IMR-90 (cell line): ENCODE results near the gene CIAO2B. TPM values are rescaled to one million over a fixed set of nuclear protein-coding genes. Genes with fewer than 3 reads are reported as not detected.

Experiments used
- ATAC-seq: fragments of 200-7000 bp; cut with Tn5 transposase; 2 replicates; pipeline ENCODE4 v1.9.1; 2020; ENCODE audit warnings: low read depth, mild to moderate bottlenecking, moderate library complexity
- BruUV-seq: library from RNA; stranded (reverse); fragments of 400-500 nt; replicated peaks from 2 replicates; lab custom pipeline; 2021; lab: Mats Ljungman, UMichigan
- CTCF ChIA-PET: fragments of 300-600 bp; formaldehyde crosslinking; extraction: SDS; loops from one replicate; lab custom pipeline; 2021; ENCODE audit warnings: antibody characterized with exemption; lab: Yijun Ruan, JAX
- POLR2A ChIA-PET: fragments of 300-600 bp; sonication (Branson Sonifier 250); formaldehyde crosslinking; loops from one replicate; lab custom pipeline; 2022; ENCODE audit warnings: antibody characterized with exemption; ENCODE audit not compliant: unreplicated experiment; lab: Charles Lee
- DNase-seq: peaks from one replicate; pipeline ENCODE4 v3.0.0; 2013
- H2AFZ ChIP-seq: replicated peaks from 2 replicates; pipeline ENCODE3; 2013; ENCODE audit warnings: low read length, mild to moderate bottlenecking; ENCODE audit not compliant: poor library complexity
- H2AK5ac ChIP-seq: 2 replicates; pipeline ENCODE4 v1.6.1; 2013; ENCODE audit warnings: low read depth, low read length, inconsistent platforms
- H2AK9ac ChIP-seq: replicated peaks from 2 replicates; pipeline ENCODE3; 2013; ENCODE audit warnings: mild to moderate bottlenecking, low read depth, low read length, moderate library complexity; ENCODE audit not compliant: poor library complexity
- H2BK120ac ChIP-seq: 2 replicates; pipeline ENCODE4 v1.6.1; 2013; ENCODE audit warnings: low read depth, low read length, inconsistent platforms
- H2BK15ac ChIP-seq: 3 replicates; pipeline ENCODE4 v1.6.1; 2013; ENCODE audit warnings: low read depth, low read length, inconsistent platforms
- H2BK20ac ChIP-seq: 2 replicates; pipeline ENCODE4 v1.6.1; 2013; ENCODE audit warnings: low read depth, mild to moderate bottlenecking, inconsistent platforms, low read length, moderate library complexity
- H2BK5ac ChIP-seq: 2 replicates; pipeline ENCODE4 v1.6.1; 2013; ENCODE audit warnings: mild to moderate bottlenecking, low read depth, low read length, inconsistent platforms; ENCODE audit not compliant: poor library complexity, severe bottlenecking
- H3K14ac ChIP-seq: replicated peaks from 2 replicates; pipeline ENCODE4 v1.6.1; 2013; ENCODE audit warnings: low read depth, low read length, inconsistent platforms
- H3K18ac ChIP-seq: 2 replicates; pipeline ENCODE4 v1.6.1; 2013; ENCODE audit warnings: low read depth, low read length, control low read depth
- H3K23ac ChIP-seq: 2 replicates; pipeline ENCODE4 v1.6.1; 2013; ENCODE audit warnings: low read depth, low read length, inconsistent platforms
- H3K27ac ChIP-seq: 2 replicates; pipeline ENCODE4 v1.5.1; 2013; ENCODE audit warnings: mild to moderate bottlenecking, control low read depth, low read length; ENCODE audit not compliant: insufficient read depth
- H3K27me3 ChIP-seq: 2 replicates; pipeline ENCODE4 v1.6.1; 2013; ENCODE audit warnings: low read length; ENCODE audit not compliant: control insufficient read depth, insufficient read depth
- H3K36me3 ChIP-seq: 2 replicates; pipeline ENCODE4 v1.6.1; 2013; ENCODE audit warnings: low read length, mixed read lengths; ENCODE audit not compliant: control insufficient read depth, insufficient read depth
- H3K4ac ChIP-seq: 2 replicates; pipeline ENCODE4 v1.6.1; 2013; ENCODE audit warnings: low read depth, low read length, inconsistent platforms
- H3K4me1 ChIP-seq: 2 replicates; pipeline ENCODE4 v1.6.1; 2013; ENCODE audit warnings: low read length, mixed read lengths; ENCODE audit not compliant: control insufficient read depth, insufficient read depth
- H3K4me2 ChIP-seq: 2 replicates; pipeline ENCODE4 v1.6.1; 2013; ENCODE audit warnings: low read depth, mild to moderate bottlenecking, control low read depth, low read length, moderate library complexity
- H3K4me3 ChIP-seq: 2 replicates; pipeline ENCODE4 v1.5.1; 2013; ENCODE audit warnings: low read depth, mild to moderate bottlenecking, control low read depth, low read length, moderate library complexity; ENCODE audit not compliant: insufficient read depth
- H3K56ac ChIP-seq: 2 replicates; pipeline ENCODE4 v1.6.1; 2013; ENCODE audit warnings: low read length, inconsistent platforms; ENCODE audit not compliant: insufficient read depth; ENCODE audit errors: extremely low read depth
- H3K79me1 ChIP-seq, 2 experiments: 2 replicates each; pipeline ENCODE4 v1.6.1; 2013; ENCODE audit warnings: low read length in 2 of 2, inconsistent platforms in 1 of 2, low read depth in 1 of 2
- H3K9ac ChIP-seq: 2 replicates; pipeline ENCODE4 v1.6.1; 2013; ENCODE audit warnings: low read depth, low read length, control low read depth
- H3K9me1 ChIP-seq: 2 replicates; pipeline ENCODE4 v1.6.1; 2013; ENCODE audit warnings: low read length, inconsistent platforms; ENCODE audit not compliant: insufficient read depth
- H3K9me3 ChIP-seq: 2 replicates; pipeline ENCODE4 v1.6.1; 2013; ENCODE audit warnings: low read length; ENCODE audit not compliant: control insufficient read depth, insufficient read depth
- H4K20me1 ChIP-seq: 2 replicates; pipeline ENCODE4 v1.6.1; 2013; ENCODE audit warnings: low read length, inconsistent platforms; ENCODE audit not compliant: insufficient read depth
- H4K5ac ChIP-seq: 2 replicates; pipeline ENCODE4 v1.6.1; 2013; ENCODE audit warnings: mild to moderate bottlenecking, low read depth, low read length, control low read depth
- H4K8ac ChIP-seq, 2 experiments: 2 replicates each; pipeline ENCODE4 v1.6.1; 2013; ENCODE audit warnings: low read depth in 2 of 2, low read length in 2 of 2, control low read depth in 1 of 2, inconsistent platforms in 1 of 2
- H4K91ac ChIP-seq: 2 replicates; pipeline ENCODE4 v1.6.1; 2013; ENCODE audit warnings: low read depth, low read length, inconsistent platforms; ENCODE audit not compliant: insufficient read depth
- BHLHE40 ChIP-seq: fragments of 150-350 bp; IDR thresholded peaks from 2 replicates; pipeline ENCODE4 v1.6.1; 2016; ENCODE audit warnings: mild to moderate bottlenecking, low read depth, low read length
- CEBPB ChIP-seq: IDR thresholded peaks from 2 replicates; pipeline ENCODE4 v1.6.1; 2012; ENCODE audit warnings: low read depth, low read length, improper control_type of control experiment
- CHD1 ChIP-seq: IDR thresholded peaks from 2 replicates; pipeline ENCODE4 v1.6.1; 2012; ENCODE audit warnings: low read depth, low read length, improper control_type of control experiment
- FOS ChIP-seq: fragments of 150-350 bp; IDR thresholded peaks from 2 replicates; pipeline ENCODE4 v1.6.1; 2016; ENCODE audit warnings: low read depth, low read length
- MAFK ChIP-seq: IDR thresholded peaks from 2 replicates; pipeline ENCODE4 v1.6.1; 2012; ENCODE audit warnings: low read depth, low read length, improper control_type of control experiment
- MAZ ChIP-seq: IDR thresholded peaks from 2 replicates; pipeline ENCODE4 v1.6.1; 2012; ENCODE audit warnings: low read depth, mild to moderate bottlenecking, low read length, improper control_type of control experiment, moderate library complexity, borderline replicate concordance
- MXI1 ChIP-seq: IDR thresholded peaks from 2 replicates; pipeline ENCODE4 v1.6.1; 2012; ENCODE audit warnings: low read depth, mild to moderate bottlenecking, low read length, moderate library complexity, borderline replicate concordance
- NFE2L2 ChIP-seq: fragments of 150-350 bp; IDR thresholded peaks from 2 replicates; pipeline ENCODE4 v1.6.1; 2016; ENCODE audit warnings: low read depth, mild to moderate bottlenecking, low read length
- POLR2A ChIP-seq: IDR thresholded peaks from 2 replicates; pipeline ENCODE4 v1.6.1; 2012; ENCODE audit warnings: mild to moderate bottlenecking, low read depth, low read length
- RFX5 ChIP-seq: IDR thresholded peaks from 2 replicates; pipeline ENCODE4 v1.8.0; 2012; ENCODE audit warnings: low read depth, mild to moderate bottlenecking, low read length, moderate library complexity
- SMC3 ChIP-seq: fragments of 150-350 bp; IDR thresholded peaks from 2 replicates; pipeline ENCODE4 v1.6.1; 2016; ENCODE audit warnings: low read depth, mild to moderate bottlenecking, antibody characterized with exemption, low read length, moderate library complexity
- WGBS, 2 experiments: methylation state at CpG; one replicate each; pipeline versions ENCODE4 v1.1.5 to v1.1.7; 2013; ENCODE audit warnings: missing lambda C conversion rate in 2 of 2; ENCODE audit not compliant: insufficient read length in 1 of 2; ENCODE audit errors: extremely low coverage in 2 of 2; 5-methylcytosine and 5-hydroxymethylcytosine counted together
- dilution Hi-C: fragments of 300-500 bp; cut with HindIII; formaldehyde crosslinking; loops from one replicate; pipeline ENCODE4 v1.14.3; 2018; ENCODE audit warnings: low sequenced_read_pairs; ENCODE audit not compliant: unreplicated experiment
- in situ Hi-C: fragments of 300-500 bp; cut with MboI; formaldehyde crosslinking; loops from 3 replicates; pipeline ENCODE4 v1.14.3; 2019; ENCODE audit warnings: low sequenced_read_pairs, inconsistent platforms, mixed read lengths
- intact Hi-C: fragments of 100-400 bp; cut with micrococcal nuclease; formaldehyde crosslinking; loops from 2 replicates; pipeline ENCODE4 v1.10.0; 2022
- polyA plus RNA-seq, 3 experiments: library from polyadenylated mRNA; depleted of rRNA; stranded (reverse); fragments of >200 nt; gene quantifications; 2 replicates each; pipeline ENCODE4 v1.2.3, GENCODE V29; 2012; ENCODE audit warnings: low replicate concordance in 1 of 3
- total RNA-seq: library from RNA; depleted of rRNA; stranded (reverse); fragments of >200 nt; gene quantifications from 2 replicates; pipeline ENCODE4 v1.2.3, GENCODE V29; 2012
- TF ChIP-seq, protein P1 (sequence below): fragments of 150-350 bp; IDR thresholded peaks from 2 replicates; pipeline ENCODE4 v1.6.1; 2017; ENCODE audit warnings: mild to moderate bottlenecking, antibody characterized with exemption, low read length, low read depth
- TF ChIP-seq, protein P2 (sequence below): fragments of 150-350 bp; IDR thresholded peaks from 2 replicates; pipeline ENCODE4 v1.6.1; 2016; ENCODE audit warnings: low read depth, mild to moderate bottlenecking, low read length, moderate library complexity, borderline replicate concordance
- TF ChIP-seq, protein P3 (sequence below): conservative IDR thresholded peaks from 2 replicates; pipeline ENCODE4 v1.5.1; 2012; ENCODE audit warnings: mild to moderate bottlenecking, low read depth, low read length, improper control_type of control experiment

The CIAO2B gene
- total and polyA plus RNA-seq, 2 of the 4 experiments (the other 2 are of a cell fraction): 148 to 234 TPM

- H3K27me3 ChIP-seq: peaks cover 6% of the 10 kb centered on the region; the same call in 1 of the 2 replicates
- no peak overlapping the region for H3K56ac ChIP-seq
- POLR2A ChIA-PET: interaction anchor here (0.6 to 1.3 kb wide), 2 partner anchors 34 to 315 kb away, joined by 3 to 4 read pairs; no protein-coding TSS in a partner anchor
- H3K27ac ChIP-seq: no peak overlapping the region
- in situ Hi-C loops: no loop called here
- no peak overlapping the region for H3K4me3 ChIP-seq
- peak overlapping the region in 1 of 2 experiments; percentile 44; a peak in 1 of 4 replicates for H4K8ac ChIP-seq
- H4K91ac ChIP-seq: peak overlapping the region; percentile 15; the same call in 1 of the 2 replicates
- peak overlapping the region; percentile 80; the same call in 1 of the 2 replicates for H2BK20ac ChIP-seq
- no peak overlapping the region for H2AK9ac ChIP-seq
- peak overlapping the region; percentile 15 for H2AFZ ChIP-seq
- WGBS, 2 experiments: 75% methylated on average over 2 of the region's 10 CpGs; no CpG with 5 or more reads in 1 of the 2 experiments
- dilution Hi-C loops: no loop called here
- H2BK5ac ChIP-seq: peak overlapping the region; percentile 72
- H3K9ac ChIP-seq: no peak overlapping the region
- H2BK120ac ChIP-seq: peak overlapping the region; percentile 65; the same call in 1 of the 2 replicates
- peaks cover 36% of the 10 kb centered on the region for H3K9me1 ChIP-seq
- H2AK5ac ChIP-seq: peak overlapping the region; percentile 87; the same call in 1 of the 2 replicates
- no peak overlapping the region for H3K14ac ChIP-seq
- BruUV-seq: no TSS peak
- intact Hi-C loops: no loop called here
- peak overlapping the region; percentile 23; the same call in 1 of the 3 replicates for H2BK15ac ChIP-seq
- H3K36me3 ChIP-seq: peaks cover 8% of the 10 kb centered on the region
- no peak overlapping the region for H3K18ac ChIP-seq
- H4K5ac ChIP-seq: no peak overlapping the region; the same call in 1 of the 2 replicates
- CTCF ChIA-PET: interaction anchor here (0.6 to 1.7 kb wide), 12 partner anchors 10 to 666 kb away, joined by 3 to 20 read pairs (median 3); partner anchors contain the start of genes CDH16 and NAE1
- no peak overlapping the region for H3K23ac ChIP-seq
- H3K4me2 ChIP-seq: no peak overlapping the region
- peaks cover 28% of the 10 kb centered on the region for H3K4me1 ChIP-seq
- H4K20me1 ChIP-seq: peaks cover 19% of the 10 kb centered on the region
- peak overlapping the region; percentile 45; the same call in 1 of the 2 replicates for H3K4ac ChIP-seq
- H3K9me3 ChIP-seq: no peaks in the 10 kb centered on the region
- H3K79me1 ChIP-seq: peaks cover 11 to 21% of the 10 kb centered on the region in 2 experiments
- DNase-seq: peak; percentile 35
- peak; percentile 13; the same call in 1 of the 2 replicates for ATAC-seq
- TF ChIP-seq, protein P1, sequence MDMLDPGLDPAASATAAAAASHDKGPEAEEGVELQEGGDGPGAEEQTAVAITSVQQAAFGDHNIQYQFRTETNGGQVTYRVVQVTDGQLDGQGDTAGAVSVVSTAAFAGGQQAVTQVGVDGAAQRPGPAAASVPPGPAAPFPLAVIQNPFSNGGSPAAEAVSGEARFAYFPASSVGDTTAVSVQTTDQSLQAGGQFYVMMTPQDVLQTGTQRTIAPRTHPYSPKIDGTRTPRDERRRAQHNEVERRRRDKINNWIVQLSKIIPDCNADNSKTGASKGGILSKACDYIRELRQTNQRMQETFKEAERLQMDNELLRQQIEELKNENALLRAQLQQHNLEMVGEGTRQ: no peak
- TF ChIP-seq CHD1 (no peak), MAZ (0 out of 2 replicates have a peak, but pooled peaks have one; percentile 17), CEBPB (no peak), RFX5 (no peak), SMC3 (peak; percentile 58), BHLHE40 (no peak), MAFK (no peak), MXI1 (no peak), POLR2A (no peak), NFE2L2 (no peak), FOS (no peak)
- TF ChIP-seq, protein P2, sequence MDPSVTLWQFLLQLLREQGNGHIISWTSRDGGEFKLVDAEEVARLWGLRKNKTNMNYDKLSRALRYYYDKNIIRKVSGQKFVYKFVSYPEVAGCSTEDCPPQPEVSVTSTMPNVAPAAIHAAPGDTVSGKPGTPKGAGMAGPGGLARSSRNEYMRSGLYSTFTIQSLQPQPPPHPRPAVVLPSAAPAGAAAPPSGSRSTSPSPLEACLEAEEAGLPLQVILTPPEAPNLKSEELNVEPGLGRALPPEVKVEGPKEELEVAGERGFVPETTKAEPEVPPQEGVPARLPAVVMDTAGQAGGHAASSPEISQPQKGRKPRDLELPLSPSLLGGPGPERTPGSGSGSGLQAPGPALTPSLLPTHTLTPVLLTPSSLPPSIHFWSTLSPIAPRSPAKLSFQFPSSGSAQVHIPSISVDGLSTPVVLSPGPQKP: no peak
- TF ChIP-seq, protein P3, sequence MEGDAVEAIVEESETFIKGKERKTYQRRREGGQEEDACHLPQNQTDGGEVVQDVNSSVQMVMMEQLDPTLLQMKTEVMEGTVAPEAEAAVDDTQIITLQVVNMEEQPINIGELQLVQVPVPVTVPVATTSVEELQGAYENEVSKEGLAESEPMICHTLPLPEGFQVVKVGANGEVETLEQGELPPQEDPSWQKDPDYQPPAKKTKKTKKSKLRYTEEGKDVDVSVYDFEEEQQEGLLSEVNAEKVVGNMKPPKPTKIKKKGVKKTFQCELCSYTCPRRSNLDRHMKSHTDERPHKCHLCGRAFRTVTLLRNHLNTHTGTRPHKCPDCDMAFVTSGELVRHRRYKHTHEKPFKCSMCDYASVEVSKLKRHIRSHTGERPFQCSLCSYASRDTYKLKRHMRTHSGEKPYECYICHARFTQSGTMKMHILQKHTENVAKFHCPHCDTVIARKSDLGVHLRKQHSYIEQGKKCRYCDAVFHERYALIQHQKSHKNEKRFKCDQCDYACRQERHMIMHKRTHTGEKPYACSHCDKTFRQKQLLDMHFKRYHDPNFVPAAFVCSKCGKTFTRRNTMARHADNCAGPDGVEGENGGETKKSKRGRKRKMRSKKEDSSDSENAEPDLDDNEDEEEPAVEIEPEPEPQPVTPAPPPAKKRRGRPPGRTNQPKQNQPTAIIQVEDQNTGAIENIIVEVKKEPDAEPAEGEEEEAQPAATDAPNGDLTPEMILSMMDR: peak; percentile 51
These were observed 5.4 kb downstream of the CIAO2B start for GRCh38 chr16:66928702-66929388.
